H1 (cell line): Measurements from ENCODE around the gene SPINT1. TPM values are rescaled to one million over a fixed set of nuclear protein-coding genes. Genes with fewer than 3 reads are reported as not detected.
A peak's percentile ranks its signal among the peaks of the same experiment; 100 is the strongest.

ENCODE experiments used
- ASH2L ChIP-seq: fragments of 200-600, 300-600 bp; sonication (generic); IDR thresholded peaks from one replicate; pipeline ENCODE4 v1.7.1; 2017; ENCODE audit warnings: low read length
- ATF2 ChIP-seq: IDR thresholded peaks from 2 replicates; pipeline ENCODE4 v1.6.1; 2012; ENCODE audit warnings: low read length, inconsistent platforms
- BCL11A ChIP-seq, 2 experiments: IDR thresholded peaks; one replicate each; pipeline ENCODE4 v1.6.1; 2011; ENCODE audit warnings: low read depth in 2 of 2, low read length in 2 of 2, mild to moderate bottlenecking in 2 of 2
- CREB1 ChIP-seq: IDR thresholded peaks from 2 replicates; pipeline ENCODE4 v1.6.1; 2012; ENCODE audit warnings: inconsistent platforms
- CTBP2 ChIP-seq: IDR thresholded peaks from 2 replicates; pipeline ENCODE4 v1.7.0; 2011; ENCODE audit warnings: borderline replicate concordance, mild to moderate bottlenecking, moderate library complexity, mixed read lengths, low read length; ENCODE audit not compliant: insufficient read depth, insufficient read length
- EGR1 ChIP-seq: IDR thresholded peaks from 2 replicates; pipeline ENCODE4 v1.6.1; 2011; ENCODE audit warnings: low read depth, low read length, borderline replicate concordance
- EP300 ChIP-seq, 2 experiments: IDR thresholded peaks; 1 replicate in 1 of 2; 2 replicates in 1 of 2; pipeline ENCODE4 v1.6.1; 2011 to 2012; ENCODE audit warnings: low read depth in 2 of 2, low read length in 2 of 2, mild to moderate bottlenecking in 2 of 2, borderline replicate concordance in 1 of 2, inconsistent platforms in 1 of 2, moderate library complexity in 1 of 2
- GABPA ChIP-seq: IDR thresholded peaks from 2 replicates; pipeline ENCODE4 v1.6.1; 2011; ENCODE audit warnings: mild to moderate bottlenecking, low read length, moderate library complexity, borderline replicate concordance; ENCODE audit not compliant: insufficient read depth
- JUND ChIP-seq: IDR thresholded peaks from 2 replicates; pipeline ENCODE4 v1.6.1; 2011; ENCODE audit warnings: mild to moderate bottlenecking, improper control_type of control experiment, low read length
- KDM4A ChIP-seq: IDR thresholded peaks from one replicate; pipeline ENCODE4 v1.7.1; 2012; ENCODE audit warnings: low read depth, mild to moderate bottlenecking, moderate library complexity, low read length, inconsistent platforms; ENCODE audit not compliant: severe bottlenecking
- KDM5A ChIP-seq: fragments of 200-600 bp; IDR thresholded peaks from 2 replicates; pipeline ENCODE4 v1.7.1; 2012; ENCODE audit warnings: mild to moderate bottlenecking, low read length, inconsistent platforms, mixed read lengths
- PHF8 ChIP-seq: fragments of 200-600 bp; sonication (generic); conservative IDR thresholded peaks from 2 replicates; pipeline ENCODE4 v1.7.1; 2012; ENCODE audit warnings: low read depth, mild to moderate bottlenecking, inconsistent platforms, low read length, moderate library complexity
- POLR2A ChIP-seq, 2 experiments: IDR thresholded peaks; 1 replicate in 1 of 2; 2 replicates in 1 of 2; pipeline ENCODE4 v1.6.1; 2011; ENCODE audit warnings: low read depth in 2 of 2, low read length in 2 of 2, mild to moderate bottlenecking in 2 of 2; ENCODE audit errors: control extremely low read depth in 1 of 2
- POU5F1 ChIP-seq: IDR thresholded peaks from 2 replicates; pipeline ENCODE4 v1.6.1; 2011; ENCODE audit warnings: low read depth, mild to moderate bottlenecking, low read length, moderate library complexity
- RFX5 ChIP-seq: IDR thresholded peaks from 2 replicates; pipeline ENCODE4 v1.6.1; 2011; ENCODE audit warnings: low read depth, low read length, improper control_type of control experiment, borderline replicate concordance
- SAP30 ChIP-seq: fragments of 300-600 bp; sonication (generic); IDR thresholded peaks from 2 replicates; pipeline ENCODE4 v1.7.1; 2012; ENCODE audit warnings: low read length, moderate library complexity, mild to moderate bottlenecking, inconsistent platforms; ENCODE audit not compliant: insufficient read depth, insufficient replicate concordance
- SIRT6 ChIP-seq: IDR thresholded peaks from one replicate; pipeline ENCODE4 v1.7.1; 2012; ENCODE audit warnings: low read length, inconsistent platforms
- SP4 ChIP-seq: IDR thresholded peaks from 2 replicates; pipeline ENCODE4 v1.6.1; 2012; ENCODE audit warnings: low read length, inconsistent platforms
- ZNF274 ChIP-seq: IDR thresholded peaks from 2 replicates; pipeline ENCODE4 v1.7.0; 2012; ENCODE audit warnings: low read length, borderline replicate concordance; ENCODE audit errors: extremely low read depth
- polyA plus RNA-seq, 7 experiments: library from polyadenylated mRNA; depleted of rRNA in 3 of 7; stranded (reverse) in 5 of 7; unstranded in 2 of 7; fragments of >200 nt in 5 of 7; fragments of 200-250 nt in 2 of 7; gene quantifications; 1 replicate in 5 of 7; 2 replicates in 1 of 7; 4 replicates in 1 of 7; pipeline versions ENCODE4 v1.2.1 to v1.2.3, GENCODE V29; 2011 to 2013; ENCODE audit warnings: missing spikeins in 2 of 7, mixed read lengths in 2 of 7
- total RNA-seq: library from RNA; stranded (reverse); fragmentation: NEBNext Ultra II Directional; extraction: Animal tissue kit (Norgen Biotek cat#: 25700); gene quantifications from 2 replicates; pipeline ENCODE4 v1.2.1, GENCODE V29; 2021

SPINT1 gene
- total and polyA plus RNA-seq, 2 of the 8 experiments (the other 6 are each of a cell fraction or from before 2014, with no cell fraction given), result 117 to 155 TPM

DNA sequence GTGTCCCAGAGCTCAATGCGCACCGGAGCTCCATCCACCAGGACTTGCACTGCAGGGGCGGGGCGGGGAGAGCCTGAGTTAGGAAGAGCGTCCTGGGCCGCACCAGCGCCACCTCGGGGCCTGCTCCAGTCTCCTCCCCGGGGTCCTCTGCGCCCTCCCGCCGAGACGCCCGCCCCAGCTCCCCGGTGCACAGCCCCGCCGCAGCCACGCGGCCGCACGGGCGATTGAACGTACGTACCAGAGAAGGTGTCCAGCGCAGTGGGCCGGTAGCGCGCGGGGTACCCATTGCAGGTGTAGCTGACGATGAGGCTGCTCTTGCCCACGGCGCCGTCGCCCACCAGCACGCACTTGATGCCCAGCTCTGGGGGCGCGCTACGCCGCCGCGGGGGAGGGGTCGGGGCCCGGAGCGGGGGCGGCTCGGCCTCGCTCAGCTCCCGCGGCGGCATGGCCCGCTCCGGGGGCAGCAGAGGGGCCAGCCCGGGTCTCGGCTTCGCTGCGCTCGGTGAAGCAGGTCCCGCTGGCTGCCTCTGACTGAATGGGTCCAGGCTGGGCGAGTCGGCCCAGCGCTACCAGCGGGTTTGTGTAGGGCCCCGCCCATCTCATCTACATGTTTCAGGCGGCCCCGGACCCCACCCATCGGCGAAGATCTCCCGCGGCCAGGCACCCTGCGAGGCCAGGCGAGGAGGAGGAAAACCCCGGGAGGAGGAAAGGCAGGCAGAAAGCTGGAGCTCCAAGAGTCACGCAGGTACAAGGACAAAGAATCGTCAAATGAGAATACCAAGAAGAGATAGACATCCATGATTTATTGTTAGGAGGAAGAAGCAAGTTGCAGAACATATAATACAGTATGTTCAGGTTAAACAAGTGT is 30.1 kb downstream of the SPINT1 start, which contains the start of gene RHOV (continued):
- TF ChIP-seq ASH2L, result peak; percentile 41
- TF ChIP-seq JUND, result no peak
- no peak for TF ChIP-seq POU5F1
- TF ChIP-seq RFX5, result no peak
- no peak for TF ChIP-seq EP300 (IDR thresholded peaks at IDR 0.05; ENCODE audit: borderline replicate concordance in 1 of 2, low read depth in 2 of 2, low read length in 2 of 2)
- TF ChIP-seq EGR1, result no peak
- no peak; the same call in 1 of the 2 replicates for TF ChIP-seq PHF8
- no peak for TF ChIP-seq SP4
- TF ChIP-seq ZNF274, result no peak
- peak in 1 of 2 experiments; percentile 53; a peak in 2 of 3 replicates for TF ChIP-seq POLR2A (IDR thresholded peaks at IDR 0.05; ENCODE audit: control extremely low read depth in 1 of 2, low read depth in 2 of 2, low read length in 2 of 2)
- TF ChIP-seq ATF2, result no peak
- TF ChIP-seq CREB1, result peak; percentile 18; the same call in 1 of the 2 replicates
- no peak for TF ChIP-seq BCL11A (IDR thresholded peaks at IDR 0.05; ENCODE audit: low read depth in 2 of 2, low read length in 2 of 2)
- no peak for TF ChIP-seq KDM5A
- no peak; the same call in 1 of the 2 replicates for TF ChIP-seq GABPA
- TF ChIP-seq SAP30, result no peak
- TF ChIP-seq SIRT6, result no peak
- peak; percentile 57 for TF ChIP-seq CTBP2
- TF ChIP-seq KDM4A, result peak; percentile 95
